WERI-Rb-1 (cell line): ENCODE data around the gene MBP.
A peak's percentile ranks its signal among the peaks of the same experiment; 100 is the strongest.

Source experiments
- DNase-seq: peaks from one replicate; pipeline ENCODE4 v3.0.0-alpha.2; 2020
- H3K27ac ChIP-seq: fragments of 250-450 bp; sonication (Bioruptor Pico); 2 replicates; pipeline ENCODE4 v1.5.1; 2020; ENCODE audit warnings: mild to moderate bottlenecking, moderate library complexity
- H3K27me3 ChIP-seq: fragments of 250-450 bp; sonication (Bioruptor Pico); 2 replicates; pipeline ENCODE4 v1.5.1; 2021; ENCODE audit warnings: mild to moderate bottlenecking, low read depth, moderate library complexity; ENCODE audit not compliant: insufficient read depth, severe bottlenecking
- H3K36me3 ChIP-seq: fragments of 250-450 bp; sonication (Bioruptor Pico); 2 replicates; pipeline ENCODE4 v1.5.1; 2020; ENCODE audit warnings: mild to moderate bottlenecking, moderate library complexity
- H3K4me3 ChIP-seq: 2 replicates; pipeline ENCODE4 v1.5.1; 2011; ENCODE audit warnings: low read depth, mild to moderate bottlenecking, control low read depth, low read length
- H3K9me3 ChIP-seq: fragments of 250-450 bp; sonication (Bioruptor Pico); 2 replicates; pipeline ENCODE4 v1.5.1; 2021; ENCODE audit warnings: mild to moderate bottlenecking, moderate library complexity; ENCODE audit not compliant: severe bottlenecking
- TF ChIP-seq, protein P1 (sequence below): IDR thresholded peaks from 2 replicates; pipeline ENCODE4 v1.5.1; 2011; ENCODE audit warnings: low read depth, mild to moderate bottlenecking, control low read depth, inconsistent platforms, low read length

MBP gene

GRCh38 chr18:76980663-76981395 is 151.8 kb downstream of the MBP start:
- TF ChIP-seq, protein P1, sequence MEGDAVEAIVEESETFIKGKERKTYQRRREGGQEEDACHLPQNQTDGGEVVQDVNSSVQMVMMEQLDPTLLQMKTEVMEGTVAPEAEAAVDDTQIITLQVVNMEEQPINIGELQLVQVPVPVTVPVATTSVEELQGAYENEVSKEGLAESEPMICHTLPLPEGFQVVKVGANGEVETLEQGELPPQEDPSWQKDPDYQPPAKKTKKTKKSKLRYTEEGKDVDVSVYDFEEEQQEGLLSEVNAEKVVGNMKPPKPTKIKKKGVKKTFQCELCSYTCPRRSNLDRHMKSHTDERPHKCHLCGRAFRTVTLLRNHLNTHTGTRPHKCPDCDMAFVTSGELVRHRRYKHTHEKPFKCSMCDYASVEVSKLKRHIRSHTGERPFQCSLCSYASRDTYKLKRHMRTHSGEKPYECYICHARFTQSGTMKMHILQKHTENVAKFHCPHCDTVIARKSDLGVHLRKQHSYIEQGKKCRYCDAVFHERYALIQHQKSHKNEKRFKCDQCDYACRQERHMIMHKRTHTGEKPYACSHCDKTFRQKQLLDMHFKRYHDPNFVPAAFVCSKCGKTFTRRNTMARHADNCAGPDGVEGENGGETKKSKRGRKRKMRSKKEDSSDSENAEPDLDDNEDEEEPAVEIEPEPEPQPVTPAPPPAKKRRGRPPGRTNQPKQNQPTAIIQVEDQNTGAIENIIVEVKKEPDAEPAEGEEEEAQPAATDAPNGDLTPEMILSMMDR = no peak
- Histone ChIP-seq H3K9me3 (no peaks in the 10 kb centered on the region), H3K36me3 (no peaks in the 10 kb centered on the region), H3K27ac (no peak overlapping the region), H3K4me3 (peak overlapping the region; percentile 40), H3K27me3 (no peaks in the 10 kb centered on the region)
- no peak for DNase-seq

- H3K27ac ChIP-seq = no peak overlapping the region
- DNase-seq = no peak
- H3K36me3 ChIP-seq = no peaks in the 10 kb centered on the region
- H3K9me3 ChIP-seq = no peaks in the 10 kb centered on the region
- TF ChIP-seq, protein P1 = no peak
- H3K27me3 ChIP-seq = no peaks in the 10 kb centered on the region
- H3K4me3 ChIP-seq = peak overlapping the region; percentile 40
Measured at GRCh38 chr18:76979906-76980305, 152.7 kb downstream of the MBP start.

GRCh38 chr18:76979111-76979751 is 153.4 kb downstream of the MBP start:
- no peak for DNase-seq
- H3K4me3 ChIP-seq = no peak overlapping the region
- H3K27me3 ChIP-seq = no peaks in the 10 kb centered on the region
- TF ChIP-seq, protein P1 = no peak
- H3K36me3 ChIP-seq = no peaks in the 10 kb centered on the region
- no peak overlapping the region for H3K27ac ChIP-seq
- no peaks in the 10 kb centered on the region for H3K9me3 ChIP-seq

DNA sequence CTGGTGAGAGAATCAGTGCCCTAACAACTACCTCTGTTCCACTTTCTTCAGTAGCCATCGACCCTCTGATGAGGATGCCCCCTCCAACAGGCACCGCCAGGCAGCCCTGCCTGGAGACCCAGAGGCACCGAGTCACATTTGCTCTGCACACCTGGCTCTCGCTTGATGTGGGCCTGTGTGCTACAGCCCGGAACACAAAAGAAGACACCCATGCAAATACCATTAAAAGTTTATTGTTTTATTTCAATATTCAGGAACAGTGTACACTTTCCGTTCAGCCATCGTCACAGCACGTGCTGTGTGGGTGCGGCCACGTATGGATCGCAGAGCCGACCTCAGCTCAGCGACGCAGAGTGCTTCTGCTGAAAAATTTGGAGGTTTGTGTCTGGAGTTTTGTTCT is 154.0 kb downstream of the MBP start:
- no peak overlapping the region for H3K27ac ChIP-seq
- no peaks in the 10 kb centered on the region; the same call in 1 of the 2 replicates for H3K36me3 ChIP-seq
- H3K9me3 ChIP-seq = no peaks in the 10 kb centered on the region
- TF ChIP-seq, protein P1 = no peak
- no peaks in the 10 kb centered on the region for H3K27me3 ChIP-seq
- H3K4me3 ChIP-seq = no peak overlapping the region
- no peak for DNase-seq

DNA sequence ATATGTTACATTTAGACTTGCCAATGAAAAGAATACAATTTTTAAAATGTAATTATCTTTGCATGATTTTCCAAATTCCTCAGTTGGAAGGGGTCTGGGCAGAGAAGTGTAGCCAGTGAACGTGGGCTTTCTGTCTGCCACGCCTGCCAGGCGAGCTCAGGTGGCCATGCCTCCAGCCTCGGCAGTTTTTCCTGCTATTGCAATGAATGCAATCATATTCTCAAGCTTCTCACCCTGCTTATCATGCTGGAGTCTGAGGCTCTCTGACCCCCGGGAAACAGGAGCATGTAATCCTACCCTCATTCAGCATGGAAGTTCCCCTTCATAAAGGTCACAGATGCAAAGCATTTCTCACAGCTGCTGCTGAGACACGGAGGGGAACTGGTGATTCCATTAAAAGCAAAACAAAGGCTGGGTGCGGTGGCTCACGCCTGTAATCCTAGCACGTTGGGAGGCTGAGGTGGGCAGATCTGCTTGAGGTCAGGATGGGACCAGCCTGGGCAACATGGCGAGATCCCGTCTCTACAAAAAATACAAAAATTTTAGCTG is 154.8 kb downstream of the MBP start:
- Histone ChIP-seq H3K27me3 (no peaks in the 10 kb centered on the region), H3K9me3 (no peaks in the 10 kb centered on the region), H3K4me3 (no peak overlapping the region), H3K36me3 (peaks cover 4% of the 10 kb centered on the region), H3K27ac (no peak overlapping the region)
- no peak for DNase-seq
- TF ChIP-seq, protein P1 = no peak
